DMS53 (cell line): Measurements from ENCODE around the gene EXOC6B.
"Not testable (repeated sequence)": the region's sequence is repeated elsewhere in the genome, so short reads cannot be mapped to it uniquely, and the experiment has no call there.

Experiments
- DNase-seq: peaks from one replicate; lab custom pipeline; 2025; lab: John Stamatoyannopoulos, UW

EXOC6B gene

DNA sequence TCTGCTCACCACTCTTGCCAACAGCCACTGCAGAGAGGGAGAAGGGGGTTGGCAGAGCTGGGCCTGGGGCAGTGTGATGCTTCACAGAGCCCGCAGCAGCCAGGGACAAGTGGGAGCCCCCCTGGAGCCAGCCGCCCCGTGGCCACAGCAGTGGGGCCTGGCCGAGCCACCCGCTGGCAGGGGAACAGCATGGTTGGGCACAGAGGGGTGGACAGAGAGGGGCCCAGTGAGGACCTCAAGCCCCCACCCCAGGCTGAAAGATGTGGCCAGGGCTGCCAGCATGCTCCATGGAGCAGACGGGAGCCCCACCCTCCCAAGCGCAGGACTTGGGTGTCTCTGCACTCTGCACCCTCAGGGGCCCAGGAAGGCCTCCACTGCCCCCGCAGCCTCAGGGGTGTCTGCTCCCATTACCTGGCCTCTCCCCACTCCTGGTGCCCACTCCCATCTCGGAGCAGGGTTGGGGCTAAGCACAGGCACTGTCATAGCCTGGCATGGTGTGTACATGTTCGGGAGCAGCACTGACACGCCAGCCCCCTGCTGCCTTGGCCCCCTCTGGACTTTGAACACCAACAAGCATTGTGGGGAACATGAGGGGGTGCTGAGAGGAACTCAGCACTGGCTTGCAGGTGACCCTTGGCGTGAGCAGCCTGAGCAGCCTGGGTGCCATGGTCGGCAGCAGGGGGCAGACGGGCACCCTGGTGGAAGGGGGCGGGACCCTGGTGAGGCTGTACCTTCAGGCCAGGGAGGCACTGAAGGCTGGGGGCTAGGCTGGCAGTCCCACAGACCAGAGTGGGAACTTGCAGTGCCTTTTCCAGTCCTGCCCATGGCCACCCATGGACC is 398.6 kb downstream of the EXOC6B start:
- no peak for DNase-seq

DNA sequence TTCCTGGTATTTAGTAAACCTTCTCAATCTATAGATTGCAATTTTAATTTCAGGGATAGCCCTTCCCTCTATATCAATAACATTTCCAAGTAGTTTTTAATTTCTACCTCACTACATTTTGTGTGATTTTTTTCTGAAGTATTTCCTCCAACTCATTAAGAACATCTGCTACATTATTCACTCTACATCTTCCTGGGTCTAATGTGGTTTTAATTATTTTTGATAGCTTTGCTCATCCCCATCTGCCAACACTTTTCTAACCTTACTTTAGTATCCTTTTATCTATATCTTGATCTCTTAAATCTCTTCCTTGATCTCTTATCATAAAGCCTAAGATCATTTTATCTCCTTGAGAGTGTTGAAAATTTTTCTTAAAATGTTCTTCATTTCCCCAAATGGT is 399.8 kb downstream of the EXOC6B start:
- no peak for DNase-seq

DNA sequence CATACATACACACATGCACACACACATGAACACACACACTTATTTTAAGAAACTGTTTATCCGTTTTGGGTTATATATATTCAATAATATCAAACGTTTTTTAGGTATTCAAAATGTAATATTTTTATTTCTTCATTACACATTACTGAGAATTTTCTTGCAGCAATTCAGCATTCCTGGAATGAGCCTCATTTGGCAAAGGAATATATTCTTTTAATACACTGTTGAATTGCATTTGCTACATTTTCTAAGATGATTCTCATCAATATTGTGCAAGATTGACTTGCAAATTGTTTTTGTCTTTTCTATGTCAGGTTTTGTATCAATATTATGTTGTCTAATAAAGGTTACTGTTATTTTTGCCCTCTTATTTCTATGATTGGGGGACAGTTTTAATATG is 402.1 kb downstream of the EXOC6B start:
- no peak for DNase-seq

DNA sequence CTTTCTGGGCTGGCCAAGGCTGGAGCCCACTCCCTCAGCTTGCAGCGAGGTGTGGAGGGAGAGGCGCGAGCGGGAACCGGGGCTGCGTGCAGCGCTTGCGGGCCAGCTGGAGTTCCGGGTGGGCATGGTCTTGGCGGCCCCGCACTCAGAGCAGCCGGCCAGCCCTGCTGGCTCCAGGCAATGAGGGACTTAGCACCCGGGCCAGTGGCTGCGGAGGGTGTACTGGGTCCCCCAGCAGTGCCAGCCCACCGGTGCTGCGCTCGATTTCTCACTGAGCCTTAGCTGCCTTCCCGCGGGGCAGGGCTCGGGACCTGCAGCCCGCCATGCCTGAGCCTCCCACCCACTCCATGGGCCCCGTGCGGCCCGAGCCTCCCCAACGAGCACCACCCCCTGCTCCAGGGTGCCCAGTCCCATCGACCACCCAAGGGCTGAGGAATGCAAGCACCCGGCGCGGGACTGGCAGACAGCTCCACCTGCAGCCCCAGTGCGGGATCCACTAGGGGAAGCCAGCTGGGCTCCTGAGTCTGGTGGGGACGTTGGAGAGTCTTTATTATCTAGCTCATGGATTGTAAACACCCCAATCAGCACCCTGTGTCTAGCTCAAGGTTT is 404.0 kb downstream of the EXOC6B start:
- DNase-seq = not testable (repeated sequence)

DNA sequence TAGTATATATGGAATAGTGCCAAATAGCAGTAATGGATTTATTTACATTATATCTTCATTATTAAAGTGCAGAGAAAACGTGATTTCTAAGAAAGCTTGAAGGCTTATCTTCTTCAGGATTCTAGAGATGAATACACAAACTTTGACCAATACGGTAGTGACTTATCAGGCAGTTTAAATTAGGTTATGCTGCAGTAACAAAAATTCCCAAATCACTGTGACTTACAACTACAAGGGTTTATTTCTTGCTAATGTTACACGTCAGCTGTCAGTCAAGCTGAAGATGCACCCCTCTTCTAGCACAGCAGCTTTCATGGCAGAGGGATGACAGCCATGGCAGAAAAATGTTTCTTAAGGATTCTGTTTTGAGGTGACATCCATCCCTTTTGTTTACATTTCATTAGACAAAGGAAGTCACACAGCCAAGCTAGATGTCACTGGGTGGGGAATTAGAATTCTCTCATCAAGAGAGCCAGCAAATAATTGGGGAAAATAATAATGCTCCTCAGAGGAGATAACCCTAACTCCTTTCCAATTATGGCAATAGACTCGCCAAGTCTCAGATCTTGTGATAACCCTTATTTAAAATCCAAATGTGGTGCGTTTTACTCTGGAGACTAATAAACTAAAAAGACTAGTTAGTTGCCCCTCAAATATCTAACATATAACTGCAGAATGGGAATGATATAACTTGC is 409.9 kb downstream of the EXOC6B start:
- no peak for DNase-seq

DNA sequence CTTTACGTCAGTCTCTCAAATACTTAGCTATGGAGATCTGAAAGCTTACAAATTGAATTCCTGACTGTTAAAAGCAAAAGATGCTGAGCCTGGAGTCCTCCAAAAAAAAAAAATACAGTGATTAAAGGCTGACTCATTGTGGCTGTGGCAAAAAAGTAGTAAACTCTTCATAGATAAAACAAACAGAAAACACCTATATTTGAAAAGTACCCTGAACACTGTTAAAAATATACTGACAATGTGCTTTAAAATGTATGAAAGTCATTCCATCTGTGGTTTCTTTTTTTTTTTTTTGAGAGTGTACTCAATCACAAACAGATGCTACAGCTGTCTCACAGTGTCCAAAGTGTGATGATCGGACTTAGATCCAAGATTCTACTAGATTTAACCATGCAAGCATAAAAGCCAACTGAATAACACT is 410.6 kb downstream of the EXOC6B start:
- no peak for DNase-seq

DNA sequence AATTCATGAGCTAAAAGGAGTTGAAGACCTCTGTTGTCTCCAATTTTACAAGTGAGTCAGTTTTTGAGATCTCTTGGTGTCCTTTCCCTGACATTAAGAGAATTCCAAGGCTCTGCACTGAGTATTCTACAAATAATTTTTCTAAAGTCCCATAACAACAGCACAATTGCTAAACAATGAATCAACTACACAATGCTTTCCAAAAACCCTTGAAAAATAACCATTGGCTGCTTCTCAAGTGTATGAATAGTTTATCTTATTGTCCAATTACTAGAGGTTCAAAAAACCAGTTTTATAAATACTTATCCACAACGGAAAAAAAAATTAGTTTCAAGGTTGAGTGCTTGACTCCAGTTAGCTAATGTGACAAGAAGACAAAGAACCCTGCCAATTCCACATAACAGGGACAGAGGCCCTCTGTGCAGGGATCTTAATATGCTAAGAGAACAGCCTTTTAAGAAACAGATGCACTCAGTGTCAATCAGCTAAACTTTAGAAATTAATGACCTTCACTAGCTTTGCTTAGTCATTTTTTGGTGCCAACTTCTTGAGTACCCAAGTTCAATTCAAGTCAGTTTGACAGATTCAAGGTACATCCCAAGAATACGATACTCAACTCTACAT is 411.6 kb downstream of the EXOC6B start:
- no peak for DNase-seq

DNA sequence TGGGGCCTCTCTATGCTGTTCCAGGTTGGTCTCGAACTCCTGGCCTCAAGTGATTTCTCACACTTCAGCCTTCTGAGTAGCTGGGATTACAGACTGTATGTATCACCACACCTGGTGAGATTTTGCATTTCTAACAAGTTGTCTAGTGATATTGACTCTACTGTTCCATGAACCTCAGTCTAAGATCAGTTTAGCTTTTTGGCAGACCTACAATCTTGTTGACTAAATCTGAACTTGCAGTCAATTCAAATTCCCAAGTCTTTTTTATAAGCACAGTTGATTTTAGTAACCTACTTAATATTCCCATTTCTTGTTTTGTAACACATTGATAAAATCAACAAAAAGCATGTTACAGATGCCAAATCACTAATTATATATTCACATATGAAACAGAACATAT is 412.1 kb downstream of the EXOC6B start:
- DNase-seq = no peak

DNA sequence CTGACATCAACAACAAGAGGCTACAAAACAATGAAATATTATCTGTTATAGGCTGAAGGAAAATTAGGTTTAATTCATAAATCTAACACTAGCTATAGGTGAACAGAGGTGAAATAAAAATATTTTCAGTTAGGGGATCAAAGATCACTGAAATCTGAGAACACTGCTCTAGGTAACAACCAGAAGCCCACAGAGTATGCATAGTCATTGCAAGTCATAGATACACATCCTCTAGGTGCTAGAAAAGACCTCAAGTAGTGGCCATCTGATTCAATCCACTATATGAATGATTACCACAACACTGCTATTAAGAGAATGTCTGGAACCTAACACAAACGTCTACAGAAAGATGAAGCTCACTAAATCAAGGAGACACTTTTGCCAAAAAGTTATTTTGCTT is 413.6 kb downstream of the EXOC6B start:
- DNase-seq = no peak

DNA sequence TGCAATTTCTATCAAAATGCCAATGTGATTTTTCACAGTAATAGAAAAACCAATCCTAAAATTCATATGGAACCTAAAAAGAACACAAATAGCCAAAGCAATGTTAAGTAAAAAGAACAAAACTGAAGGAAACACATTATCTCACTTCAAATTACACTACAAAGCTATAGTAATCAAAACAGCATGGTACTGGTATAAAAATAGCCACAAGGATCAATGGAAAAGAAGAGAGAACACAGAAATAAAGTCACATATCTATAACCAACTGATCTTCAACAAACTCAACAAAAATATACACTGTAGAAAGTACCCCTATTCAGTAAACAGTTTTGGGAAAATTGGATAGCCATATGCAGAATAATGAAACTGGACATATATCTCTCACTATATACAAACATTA is 426.0 kb downstream of the EXOC6B start:
- no peak for DNase-seq

DNA sequence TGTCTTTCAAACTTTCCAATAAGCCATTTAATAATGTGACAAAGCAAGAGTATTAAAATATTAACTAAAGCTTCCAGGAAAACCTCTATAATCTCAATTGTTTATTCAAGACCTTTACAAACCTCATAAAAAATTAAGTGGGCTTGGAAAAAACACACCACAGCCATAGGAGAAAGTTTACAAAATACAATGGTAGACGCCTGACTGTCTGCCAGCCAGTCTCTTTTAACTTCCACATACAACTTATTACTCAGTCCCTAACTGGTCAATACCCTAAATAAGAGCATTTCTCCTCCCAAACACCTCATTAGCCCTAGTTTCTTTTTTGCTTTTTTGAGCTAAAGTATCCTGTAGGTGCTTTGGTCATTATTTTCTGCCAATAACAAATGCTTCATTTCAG is 430.7 kb downstream of the EXOC6B start:
- no peak for DNase-seq

DNA sequence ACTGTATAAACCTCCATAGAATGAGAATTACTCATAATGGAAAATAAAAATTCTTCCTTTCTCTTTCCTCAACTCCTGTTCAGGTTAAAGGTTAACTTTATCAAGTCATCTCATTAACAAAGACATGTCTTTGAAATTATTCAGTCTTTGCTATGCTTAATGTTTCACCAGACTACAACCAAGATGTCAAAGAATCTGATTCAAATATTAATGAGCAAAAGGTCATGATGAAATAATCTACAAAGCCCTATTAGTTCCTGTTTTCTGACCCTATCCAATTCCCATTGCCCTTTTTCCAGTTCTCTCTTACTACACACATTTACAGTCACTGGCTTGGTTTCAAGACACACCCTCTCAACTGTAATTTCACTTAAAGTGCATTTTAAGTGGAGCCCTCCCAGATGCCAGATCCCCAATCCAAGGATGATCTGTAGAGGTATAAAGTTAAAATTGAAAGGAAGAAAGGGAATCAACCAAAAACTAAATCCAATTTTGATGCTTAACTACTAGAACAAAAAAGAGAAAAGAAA is 431.2 kb downstream of the EXOC6B start:
- no peak for DNase-seq

DNA sequence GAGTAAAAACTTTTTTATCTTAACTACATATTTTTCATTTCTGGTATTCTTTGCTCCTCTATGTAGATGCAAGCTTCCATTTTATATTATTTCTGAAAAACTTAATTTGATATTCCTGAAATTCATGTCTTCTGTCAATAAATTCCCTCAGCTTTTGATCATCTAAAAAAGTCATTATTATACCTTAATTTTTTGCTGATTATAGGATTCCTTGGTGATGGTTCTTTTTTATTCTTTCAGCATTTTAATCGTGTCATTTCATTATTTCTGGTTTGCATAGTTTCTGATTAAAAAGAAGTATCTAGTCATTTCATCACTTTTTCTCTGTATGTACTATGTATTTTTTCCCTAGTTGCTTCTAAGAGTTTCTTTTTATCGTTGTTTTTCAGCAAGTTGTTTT is 436.4 kb downstream of the EXOC6B start:
- DNase-seq = no peak

DNA sequence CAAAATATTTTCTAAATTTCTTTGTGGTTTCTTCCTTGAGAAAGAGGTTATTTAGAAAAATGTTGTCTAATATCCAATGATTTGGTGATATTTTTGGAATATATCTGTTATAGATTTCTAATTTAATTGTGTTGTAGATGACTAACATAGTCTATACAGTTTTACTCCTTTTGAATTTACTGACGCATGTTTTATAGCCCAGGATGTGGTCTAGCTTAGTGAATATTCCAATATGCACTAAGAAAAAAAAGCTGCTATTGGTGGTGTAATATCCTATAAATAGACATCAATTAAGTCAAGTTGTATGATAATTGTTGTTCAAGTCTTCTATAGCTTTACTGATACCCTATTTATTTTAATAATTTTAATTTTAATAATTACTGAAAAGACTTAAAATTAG is 437.6 kb downstream of the EXOC6B start:
- DNase-seq = no peak

DNA sequence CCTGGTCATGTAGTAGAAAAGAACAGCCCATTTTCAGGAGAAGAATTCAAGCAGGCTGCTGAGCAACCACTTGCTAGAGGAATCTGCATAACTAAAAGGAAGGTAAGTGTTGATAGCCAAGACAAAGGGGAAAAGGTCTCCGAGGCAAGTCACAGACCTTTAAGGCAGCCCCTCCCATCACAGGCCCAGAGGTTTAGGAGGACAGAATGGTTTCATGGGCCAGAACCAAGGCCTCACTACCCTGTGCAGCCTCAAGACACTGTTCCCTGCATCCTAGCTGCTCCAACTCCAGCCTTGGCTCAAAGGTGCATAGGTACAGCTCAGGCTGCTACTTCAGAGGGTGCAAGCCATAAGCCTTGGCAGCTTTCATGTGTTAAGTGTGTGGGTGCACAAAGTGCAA is 439.5 kb downstream of the EXOC6B start:
- DNase-seq = peak; percentile 6

DNA sequence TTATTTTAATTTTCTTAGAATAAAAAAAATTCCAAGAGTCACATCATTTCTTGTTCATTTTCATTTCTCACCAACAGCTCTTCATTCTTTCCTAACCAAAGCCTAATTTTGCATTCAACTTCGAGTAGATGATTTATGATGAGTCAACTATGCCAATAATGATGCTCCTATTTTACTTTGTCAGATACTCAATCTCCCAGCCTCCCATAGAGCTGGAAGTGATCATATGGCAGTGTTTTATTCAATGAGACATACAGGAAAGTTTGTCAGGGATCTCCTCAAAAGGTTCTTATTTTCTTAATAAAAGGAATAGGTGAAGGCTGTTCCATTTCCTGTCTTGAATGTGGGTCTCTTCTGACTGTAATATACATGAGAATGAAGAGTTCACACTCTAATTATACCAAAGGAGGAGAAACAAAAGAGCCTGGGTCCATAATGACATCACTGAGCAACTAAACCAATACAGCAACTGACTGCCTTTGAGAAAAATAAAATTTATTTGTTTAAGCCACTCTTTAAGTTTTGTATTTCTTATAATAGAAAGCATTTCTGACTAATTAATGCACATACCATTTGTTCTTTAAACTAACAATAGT is 447.0 kb downstream of the EXOC6B start:
- DNase-seq = no peak

DNA sequence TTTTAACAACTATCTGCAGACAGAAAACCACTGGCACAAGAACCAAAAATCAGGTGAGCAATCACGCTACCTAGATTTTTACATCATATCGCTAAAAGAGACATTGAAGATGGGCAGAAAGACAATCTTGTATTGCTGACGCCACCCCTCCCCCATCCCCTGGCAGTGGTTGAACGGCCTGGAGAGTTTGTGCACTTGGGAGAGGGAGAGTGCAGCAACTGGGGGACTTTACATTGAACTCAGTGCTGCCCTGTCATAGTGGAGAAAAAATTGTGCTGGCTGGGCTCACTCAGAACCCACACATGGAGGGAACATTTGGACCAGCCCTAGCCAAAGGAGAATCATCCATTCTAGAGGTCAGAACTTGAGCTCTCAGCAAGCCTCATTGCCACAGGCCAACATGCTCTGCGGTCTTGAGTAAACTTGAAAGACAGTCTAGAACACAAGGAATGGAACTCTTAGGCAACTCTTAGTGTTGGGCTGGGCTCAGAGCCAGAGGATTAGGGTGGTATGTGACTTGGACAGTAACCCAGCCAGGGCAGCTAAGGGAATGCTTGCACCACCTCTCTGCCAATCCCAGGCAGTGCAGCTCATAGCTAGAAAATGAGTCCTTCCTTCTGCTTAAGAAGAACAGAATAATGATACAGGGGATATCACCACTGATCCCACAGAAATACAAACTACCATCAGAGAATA is 458.2 kb downstream of the EXOC6B start:
- DNase-seq = peak; percentile 25

DNA sequence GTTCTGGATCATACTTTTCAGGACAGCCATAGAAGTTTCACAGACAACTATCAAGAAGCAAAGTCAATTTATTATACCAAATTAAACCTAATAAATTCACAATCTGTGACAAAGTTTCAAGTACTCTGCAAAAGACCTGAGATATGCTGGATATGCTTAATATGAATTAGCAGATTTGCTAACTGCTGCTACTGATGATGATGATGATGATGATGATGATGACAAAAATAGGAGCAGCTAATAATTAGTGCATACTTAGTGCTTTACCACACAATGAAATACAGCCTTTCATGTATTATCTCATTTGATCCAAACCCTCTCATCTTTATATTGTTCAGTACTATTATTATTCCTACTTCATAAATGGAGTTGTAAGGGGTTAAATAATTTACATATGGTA is 462.4 kb downstream of the EXOC6B start:
- no peak for DNase-seq

DNA sequence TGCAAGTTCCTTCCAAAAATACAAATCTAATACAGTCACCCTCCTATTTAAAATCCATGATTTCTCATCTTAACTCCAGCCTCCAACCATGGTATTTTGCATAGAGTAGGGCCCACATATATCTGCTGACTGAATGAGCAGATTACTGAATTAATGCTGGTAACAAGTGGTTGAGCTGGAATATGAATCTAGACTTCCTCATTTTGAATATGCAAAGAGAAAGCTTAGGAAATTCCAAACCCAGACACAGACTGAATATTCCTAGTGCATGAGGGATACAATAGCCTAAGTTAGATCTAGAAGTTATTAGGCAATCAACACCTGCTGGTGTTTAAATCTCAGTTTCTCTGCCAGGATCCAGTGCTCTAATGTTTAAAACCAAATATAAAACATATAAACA is 463.1 kb downstream of the EXOC6B start:
- no peak for DNase-seq

DNA sequence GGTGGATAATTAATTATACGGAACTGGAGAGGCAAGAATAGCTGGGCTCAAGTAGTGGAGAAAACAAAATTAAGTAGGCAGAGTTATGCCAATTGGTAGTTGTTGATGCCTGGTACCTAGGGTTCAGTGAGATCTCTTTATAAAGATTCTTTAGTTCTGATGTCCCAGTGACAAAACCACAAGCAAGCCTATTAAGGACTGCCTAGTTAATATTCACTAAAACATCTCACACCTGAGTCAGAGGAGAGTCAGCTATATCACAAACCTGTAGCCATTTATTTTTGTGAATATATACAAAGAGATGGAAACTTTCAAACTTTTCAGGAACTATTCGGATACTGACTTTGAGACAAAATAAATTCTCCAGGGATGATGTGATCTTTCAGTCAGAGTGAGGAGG is 464.3 kb downstream of the EXOC6B start:
- DNase-seq = no peak

DNA sequence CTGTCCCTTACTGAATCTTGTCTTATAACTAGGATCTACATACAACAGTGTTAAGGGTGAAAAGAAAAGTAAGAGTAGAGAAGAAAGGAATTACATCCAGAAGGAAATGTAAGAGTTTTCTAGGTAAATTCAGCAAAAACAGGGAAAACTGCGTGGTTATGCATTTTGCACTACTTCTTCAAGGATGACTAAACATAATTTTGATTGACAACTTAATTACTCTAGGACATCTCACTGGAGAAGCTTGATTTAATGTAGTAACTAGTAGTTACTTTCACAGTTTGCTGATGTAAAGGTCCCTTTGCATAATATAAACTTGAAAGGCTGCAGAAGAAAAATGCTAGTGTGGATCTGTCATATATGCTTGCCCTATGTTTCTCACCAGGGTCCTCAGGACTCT is 464.8 kb downstream of the EXOC6B start:
- DNase-seq = no peak
